Measurements from ENCODE around the gene ZNF205. TPM values are rescaled to one million over a fixed set of nuclear protein-coding genes. Genes with fewer than 3 reads are reported as not detected.

The ZNF205 gene
- total and polyA plus RNA-seq, 10 of the 15 experiments (the other 5 are each of a cell fraction or from before 2014, with no cell fraction given): 0.26 to 1.5 (median 0.78) TPM; not detected in 2

DNA sequence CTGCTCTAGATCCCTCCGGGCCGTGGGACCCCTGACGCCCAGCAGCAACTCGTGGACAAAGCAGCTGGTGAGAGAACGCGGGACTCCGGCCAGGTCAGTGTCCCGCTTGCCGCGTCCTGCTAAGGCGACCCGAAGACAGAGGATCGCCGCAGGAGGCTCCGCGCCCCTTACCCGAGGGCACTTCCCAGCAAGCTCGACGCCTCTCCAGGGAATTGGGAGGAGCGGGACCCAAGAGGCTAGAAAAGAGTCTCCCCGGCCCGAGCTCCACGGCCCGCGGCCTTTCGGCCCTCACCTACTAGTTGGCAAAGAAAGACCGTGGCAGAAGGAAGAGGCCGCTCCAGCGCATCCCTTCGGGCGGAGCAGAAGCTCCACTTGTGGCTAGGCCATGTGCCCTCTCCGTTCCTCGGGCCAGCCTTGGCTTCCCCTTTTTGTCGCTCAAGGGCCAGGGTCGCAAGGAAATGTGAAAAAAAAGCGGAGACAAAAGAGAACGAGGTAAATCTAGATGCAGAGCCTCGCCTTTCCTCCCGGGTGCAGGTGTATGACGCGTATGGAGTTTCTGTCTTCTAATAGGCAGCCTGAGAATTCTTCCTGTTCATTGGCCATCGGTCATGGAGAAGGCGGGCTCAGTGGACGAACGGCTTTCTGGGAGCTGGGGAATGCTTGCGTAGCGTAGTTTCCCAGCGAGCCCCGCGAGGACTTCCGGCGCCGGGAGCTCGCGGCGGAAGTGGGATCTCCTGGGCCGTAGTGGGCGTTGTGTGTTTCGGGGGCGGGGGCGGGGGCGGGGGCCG lies 22.1 kb downstream of the ZNF205 start, which contains the start of gene ZNF213 (continued):
- TF ChIP-seq, protein P1, sequence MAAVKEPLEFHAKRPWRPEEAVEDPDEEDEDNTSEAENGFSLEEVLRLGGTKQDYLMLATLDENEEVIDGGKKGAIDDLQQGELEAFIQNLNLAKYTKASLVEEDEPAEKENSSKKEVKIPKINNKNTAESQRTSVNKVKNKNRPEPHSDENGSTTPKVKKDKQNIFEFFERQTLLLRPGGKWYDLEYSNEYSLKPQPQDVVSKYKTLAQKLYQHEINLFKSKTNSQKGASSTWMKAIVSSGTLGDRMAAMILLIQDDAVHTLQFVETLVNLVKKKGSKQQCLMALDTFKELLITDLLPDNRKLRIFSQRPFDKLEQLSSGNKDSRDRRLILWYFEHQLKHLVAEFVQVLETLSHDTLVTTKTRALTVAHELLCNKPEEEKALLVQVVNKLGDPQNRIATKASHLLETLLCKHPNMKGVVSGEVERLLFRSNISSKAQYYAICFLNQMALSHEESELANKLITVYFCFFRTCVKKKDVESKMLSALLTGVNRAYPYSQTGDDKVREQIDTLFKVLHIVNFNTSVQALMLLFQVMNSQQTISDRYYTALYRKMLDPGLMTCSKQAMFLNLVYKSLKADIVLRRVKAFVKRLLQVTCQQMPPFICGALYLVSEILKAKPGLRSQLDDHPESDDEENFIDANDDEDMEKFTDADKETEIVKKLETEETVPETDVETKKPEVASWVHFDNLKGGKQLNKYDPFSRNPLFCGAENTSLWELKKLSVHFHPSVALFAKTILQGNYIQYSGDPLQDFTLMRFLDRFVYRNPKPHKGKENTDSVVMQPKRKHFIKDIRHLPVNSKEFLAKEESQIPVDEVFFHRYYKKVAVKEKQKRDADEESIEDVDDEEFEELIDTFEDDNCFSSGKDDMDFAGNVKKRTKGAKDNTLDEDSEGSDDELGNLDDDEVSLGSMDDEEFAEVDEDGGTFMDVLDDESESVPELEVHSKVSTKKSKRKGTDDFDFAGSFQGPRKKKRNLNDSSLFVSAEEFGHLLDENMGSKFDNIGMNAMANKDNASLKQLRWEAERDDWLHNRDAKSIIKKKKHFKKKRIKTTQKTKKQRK (IDR thresholded peaks at IDR 0.05; ENCODE audit: low read depth, low read length): 0 out of 2 replicates have a peak, but pooled peaks have one; percentile 7
- TF ChIP-seq GATAD2B (conservative IDR thresholded peaks at IDR 0.05; ENCODE audit: low read depth): no peak
- TF ChIP-seq RCOR1 (conservative IDR thresholded peaks at IDR 0.05; ENCODE audit: low read depth, low read length): 0 out of 2 replicates have a peak, but pooled peaks have one; percentile 42
- TF ChIP-seq MTA3 (IDR thresholded peaks at IDR 0.05; ENCODE audit: borderline replicate concordance, low read length): no peak
- peak; percentile 18 for TF ChIP-seq RELA (IDR thresholded peaks at IDR 0.05; ENCODE audit: borderline replicate concordance, partially characterized antibody)
- no peak for TF ChIP-seq YBX1 (IDR thresholded peaks at IDR 0.05)
- no peak for TF ChIP-seq RAD51 (IDR thresholded peaks at IDR 0.05)
- TF ChIP-seq ZNF384 (IDR thresholded peaks at IDR 0.05; ENCODE audit: borderline replicate concordance, low read depth, low read length): no peak
- TF ChIP-seq ZZZ3 (IDR thresholded peaks at IDR 0.05; ENCODE audit: control insufficient read depth, insufficient read length, low read depth): no peak
- no peak for TF ChIP-seq FOXM1 (IDR thresholded peaks at IDR 0.05; ENCODE audit: low read depth, low read length)
- TF ChIP-seq, protein P2, sequence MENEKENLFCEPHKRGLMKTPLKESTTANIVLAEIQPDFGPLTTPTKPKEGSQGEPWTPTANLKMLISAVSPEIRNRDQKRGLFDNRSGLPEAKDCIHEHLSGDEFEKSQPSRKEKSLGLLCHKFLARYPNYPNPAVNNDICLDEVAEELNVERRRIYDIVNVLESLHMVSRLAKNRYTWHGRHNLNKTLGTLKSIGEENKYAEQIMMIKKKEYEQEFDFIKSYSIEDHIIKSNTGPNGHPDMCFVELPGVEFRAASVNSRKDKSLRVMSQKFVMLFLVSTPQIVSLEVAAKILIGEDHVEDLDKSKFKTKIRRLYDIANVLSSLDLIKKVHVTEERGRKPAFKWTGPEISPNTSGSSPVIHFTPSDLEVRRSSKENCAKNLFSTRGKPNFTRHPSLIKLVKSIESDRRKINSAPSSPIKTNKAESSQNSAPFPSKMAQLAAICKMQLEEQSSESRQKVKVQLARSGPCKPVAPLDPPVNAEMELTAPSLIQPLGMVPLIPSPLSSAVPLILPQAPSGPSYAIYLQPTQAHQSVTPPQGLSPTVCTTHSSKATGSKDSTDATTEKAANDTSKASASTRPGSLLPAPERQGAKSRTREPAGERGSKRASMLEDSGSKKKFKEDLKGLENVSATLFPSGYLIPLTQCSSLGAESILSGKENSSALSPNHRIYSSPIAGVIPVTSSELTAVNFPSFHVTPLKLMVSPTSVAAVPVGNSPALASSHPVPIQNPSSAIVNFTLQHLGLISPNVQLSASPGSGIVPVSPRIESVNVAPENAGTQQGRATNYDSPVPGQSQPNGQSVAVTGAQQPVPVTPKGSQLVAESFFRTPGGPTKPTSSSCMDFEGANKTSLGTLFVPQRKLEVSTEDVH (IDR thresholded peaks at IDR 0.05; ENCODE audit: low read depth, partially characterized antibody): no peak
- TF ChIP-seq CHD2 (IDR thresholded peaks at IDR 0.05; ENCODE audit: borderline replicate concordance, low read depth, low read length): peak; percentile 69
- TF ChIP-seq, protein P3, sequence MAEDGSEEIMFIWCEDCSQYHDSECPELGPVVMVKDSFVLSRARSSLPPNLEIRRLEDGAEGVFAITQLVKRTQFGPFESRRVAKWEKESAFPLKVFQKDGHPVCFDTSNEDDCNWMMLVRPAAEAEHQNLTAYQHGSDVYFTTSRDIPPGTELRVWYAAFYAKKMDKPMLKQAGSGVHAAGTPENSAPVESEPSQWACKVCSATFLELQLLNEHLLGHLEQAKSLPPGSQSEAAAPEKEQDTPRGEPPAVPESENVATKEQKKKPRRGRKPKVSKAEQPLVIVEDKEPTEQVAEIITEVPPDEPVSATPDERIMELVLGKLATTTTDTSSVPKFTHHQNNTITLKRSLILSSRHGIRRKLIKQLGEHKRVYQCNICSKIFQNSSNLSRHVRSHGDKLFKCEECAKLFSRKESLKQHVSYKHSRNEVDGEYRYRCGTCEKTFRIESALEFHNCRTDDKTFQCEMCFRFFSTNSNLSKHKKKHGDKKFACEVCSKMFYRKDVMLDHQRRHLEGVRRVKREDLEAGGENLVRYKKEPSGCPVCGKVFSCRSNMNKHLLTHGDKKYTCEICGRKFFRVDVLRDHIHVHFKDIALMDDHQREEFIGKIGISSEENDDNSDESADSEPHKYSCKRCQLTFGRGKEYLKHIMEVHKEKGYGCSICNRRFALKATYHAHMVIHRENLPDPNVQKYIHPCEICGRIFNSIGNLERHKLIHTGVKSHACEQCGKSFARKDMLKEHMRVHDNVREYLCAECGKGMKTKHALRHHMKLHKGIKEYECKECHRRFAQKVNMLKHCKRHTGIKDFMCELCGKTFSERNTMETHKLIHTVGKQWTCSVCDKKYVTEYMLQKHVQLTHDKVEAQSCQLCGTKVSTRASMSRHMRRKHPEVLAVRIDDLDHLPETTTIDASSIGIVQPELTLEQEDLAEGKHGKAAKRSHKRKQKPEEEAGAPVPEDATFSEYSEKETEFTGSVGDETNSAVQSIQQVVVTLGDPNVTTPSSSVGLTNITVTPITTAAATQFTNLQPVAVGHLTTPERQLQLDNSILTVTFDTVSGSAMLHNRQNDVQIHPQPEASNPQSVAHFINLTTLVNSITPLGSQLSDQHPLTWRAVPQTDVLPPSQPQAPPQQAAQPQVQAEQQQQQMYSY (CRISPR knock-in tag; IDR thresholded peaks at IDR 0.05): no peak
- 0 out of 2 replicates have a peak, but pooled peaks have one; percentile 22 for TF ChIP-seq SMARCA5 (IDR thresholded peaks at IDR 0.05)
- TF ChIP-seq ZBED1 (IDR thresholded peaks at IDR 0.05; ENCODE audit: borderline replicate concordance): no peak
- no peak for TF ChIP-seq CEBPB (IDR thresholded peaks at IDR 0.05; ENCODE audit: borderline replicate concordance in 1 of 2, low read depth in 2 of 2, low read length in 2 of 2)
- no peak for TF ChIP-seq MYC (IDR thresholded peaks at IDR 0.05; ENCODE audit: insufficient read depth, insufficient read length, insufficient replicate concordance, low read length, severe bottlenecking)
- no peak for TF ChIP-seq POU2F2 (IDR thresholded peaks at IDR 0.05; ENCODE audit: borderline replicate concordance, low read depth, low read length)
- no peak for TF ChIP-seq ETV6 (conservative IDR thresholded peaks at IDR 0.05 in 1 of 2, IDR thresholded peaks at IDR 0.05 in 1 of 2; ENCODE audit: borderline replicate concordance in 1 of 2, low read depth in 1 of 2)

Measured in GM12878 (cell line).